ENCODE measurements around the gene LGALS7.
"Not testable (repeated sequence)": the region's sequence is repeated elsewhere in the genome, so short reads cannot be mapped to it uniquely, and the experiment has no call there.

LGALS7 gene

DNA sequence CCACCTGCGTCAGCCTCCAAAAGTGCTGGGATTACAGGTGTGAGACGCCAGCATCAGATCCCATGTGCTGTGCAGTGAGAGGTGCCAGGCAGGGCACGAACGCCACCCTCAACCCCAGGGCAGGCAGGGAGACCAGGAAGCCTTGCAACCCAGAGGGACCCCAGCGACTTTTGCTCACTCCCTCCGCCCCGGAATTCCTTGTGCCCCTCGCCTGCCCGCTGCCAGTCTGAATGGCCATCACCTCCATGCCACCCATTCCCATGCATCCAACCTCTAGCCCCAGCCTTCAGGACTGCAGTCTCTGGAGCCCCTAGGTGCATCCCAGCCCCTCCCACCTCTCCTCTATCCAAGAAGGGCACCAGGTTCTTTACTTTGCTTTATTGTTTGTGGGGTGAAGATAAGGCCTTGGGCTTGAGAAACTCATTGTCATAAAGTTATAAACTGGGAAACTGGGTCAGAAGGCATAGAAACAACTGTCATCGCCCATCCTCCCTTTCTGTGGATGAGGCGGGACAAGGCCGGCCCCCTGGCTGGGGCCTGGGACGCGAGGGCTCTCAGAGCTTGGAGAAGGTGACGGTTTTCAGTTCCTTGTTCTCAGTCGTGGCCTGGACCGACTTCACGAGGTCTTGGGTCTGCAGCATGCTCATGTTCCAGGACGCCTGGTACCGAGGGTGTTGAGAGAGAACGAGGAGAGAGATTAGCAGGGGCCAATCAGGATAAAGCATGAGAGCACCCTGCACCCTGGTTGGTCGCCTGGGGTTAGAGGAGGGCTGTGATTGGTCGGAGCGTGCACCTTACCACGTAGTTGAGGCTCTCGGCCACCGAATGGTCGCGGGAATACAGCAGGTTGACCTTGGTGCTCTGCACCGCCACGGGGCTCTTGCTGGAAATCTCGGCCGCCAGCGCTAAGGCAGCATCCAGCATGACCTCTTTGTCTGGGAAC, 42.0 kb upstream of the LGALS7 start:
- H3K4me1 Mint-ChIP-seq: peaks cover 22% of the 10 kb centered on the region
- DNase-seq: no peak
- TF ChIP-seq, protein P1, sequence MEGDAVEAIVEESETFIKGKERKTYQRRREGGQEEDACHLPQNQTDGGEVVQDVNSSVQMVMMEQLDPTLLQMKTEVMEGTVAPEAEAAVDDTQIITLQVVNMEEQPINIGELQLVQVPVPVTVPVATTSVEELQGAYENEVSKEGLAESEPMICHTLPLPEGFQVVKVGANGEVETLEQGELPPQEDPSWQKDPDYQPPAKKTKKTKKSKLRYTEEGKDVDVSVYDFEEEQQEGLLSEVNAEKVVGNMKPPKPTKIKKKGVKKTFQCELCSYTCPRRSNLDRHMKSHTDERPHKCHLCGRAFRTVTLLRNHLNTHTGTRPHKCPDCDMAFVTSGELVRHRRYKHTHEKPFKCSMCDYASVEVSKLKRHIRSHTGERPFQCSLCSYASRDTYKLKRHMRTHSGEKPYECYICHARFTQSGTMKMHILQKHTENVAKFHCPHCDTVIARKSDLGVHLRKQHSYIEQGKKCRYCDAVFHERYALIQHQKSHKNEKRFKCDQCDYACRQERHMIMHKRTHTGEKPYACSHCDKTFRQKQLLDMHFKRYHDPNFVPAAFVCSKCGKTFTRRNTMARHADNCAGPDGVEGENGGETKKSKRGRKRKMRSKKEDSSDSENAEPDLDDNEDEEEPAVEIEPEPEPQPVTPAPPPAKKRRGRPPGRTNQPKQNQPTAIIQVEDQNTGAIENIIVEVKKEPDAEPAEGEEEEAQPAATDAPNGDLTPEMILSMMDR (IDR thresholded peaks at IDR 0.05): no peak
- H3K9me3 Mint-ChIP-seq: no peaks in the 10 kb centered on the region
- H3K27me3 Mint-ChIP-seq (ENCODE audit: low read depth, poor library complexity): no peaks in the 10 kb centered on the region
- H3K36me3 Mint-ChIP-seq (ENCODE audit: low read depth): peaks cover 30% of the 10 kb centered on the region
- peak overlapping the region; percentile 51 for H3K27ac Mint-ChIP-seq
- no peak overlapping the region for H3K4me3 Mint-ChIP-seq

DNA sequence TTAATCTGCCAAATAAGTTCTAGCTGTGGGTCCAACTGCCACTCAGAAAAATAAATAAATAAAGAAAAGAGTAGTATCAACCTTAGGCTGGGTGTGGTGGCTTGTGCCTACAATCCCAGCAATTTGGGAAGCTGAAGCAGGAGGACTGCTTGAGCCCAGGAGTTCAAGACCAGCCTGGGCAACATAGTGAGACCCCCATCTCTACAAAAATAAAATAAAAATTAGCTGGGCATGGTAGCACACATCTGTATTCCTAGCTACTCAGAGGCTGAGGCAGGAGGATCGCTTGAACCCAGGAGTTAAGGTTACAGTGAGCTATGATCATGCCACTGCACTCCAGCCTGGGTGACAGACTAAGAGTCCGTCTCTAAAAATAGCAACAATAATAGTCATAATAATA, 40.6 kb upstream of the LGALS7 start:
- DNase-seq; H3K27me3 Mint-ChIP-seq (ENCODE audit: low read depth, poor library complexity); H3K4me3 Mint-ChIP-seq; H3K27ac Mint-ChIP-seq; H3K9me3 Mint-ChIP-seq: not testable (repeated sequence)
- Mint-ChIP-seq H3K4me1 (peaks cover 11% of the 10 kb centered on the region), H3K36me3 (ENCODE audit: low read depth) (peaks cover 21% of the 10 kb centered on the region)

DNA sequence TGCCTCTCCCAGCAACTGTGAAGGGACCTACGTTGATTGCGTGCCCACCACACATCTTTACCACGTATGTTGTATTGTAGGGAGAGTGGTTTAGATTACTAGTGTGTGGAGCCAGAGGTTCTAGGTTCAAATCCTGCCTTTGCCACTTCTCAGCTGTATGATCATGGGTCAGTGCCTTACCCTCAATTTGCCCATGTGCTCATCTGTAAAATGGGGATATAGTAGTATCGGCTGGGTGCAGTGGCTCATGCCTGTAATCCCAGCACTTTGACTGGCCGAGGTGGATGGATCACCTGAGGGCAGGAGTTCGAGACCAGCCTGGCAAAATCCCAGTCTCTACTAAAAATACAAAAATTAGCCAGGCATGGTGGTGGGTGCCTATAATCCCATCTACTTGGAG, 40.0 kb upstream of the LGALS7 start:
- H3K4me1 Mint-ChIP-seq: peaks cover 8% of the 10 kb centered on the region

DNA sequence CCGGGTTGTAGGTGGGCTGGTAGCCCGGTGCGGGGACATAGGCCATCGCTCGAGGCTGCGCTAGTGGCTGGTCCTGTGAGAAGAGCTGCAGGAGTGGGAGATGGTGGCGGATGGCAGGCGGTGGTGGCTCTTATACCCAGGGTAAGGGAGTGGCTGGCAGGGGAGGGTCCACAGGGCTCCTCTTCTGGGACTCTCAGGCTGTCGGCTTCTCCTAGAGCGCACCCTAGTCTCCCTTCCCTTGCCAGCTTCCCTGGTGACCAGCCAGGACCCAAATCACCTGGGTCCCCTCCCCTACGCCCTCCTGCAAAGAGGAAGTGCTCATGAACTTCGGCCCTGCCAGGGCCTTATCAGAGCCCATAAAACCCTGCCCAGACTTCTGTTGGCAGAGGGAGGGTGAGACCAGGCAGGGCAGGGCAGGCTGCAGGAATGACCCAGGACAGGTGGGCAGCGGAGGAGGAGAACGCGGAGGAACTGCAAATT, 39.6 kb upstream of the LGALS7 start, which contains the start of gene LGALS4:
LGALS4 (minus strand) TSS at position 105 of the 480 bp plus-strand sequence; CDS start at position 46, 59 bp downstream.
- Mint-ChIP-seq H3K4me3 (peak within 1 kb of the TSS; percentile 4), H3K4me1 (peaks cover 8% of the 10 kb centered on the region), H3K27me3 (ENCODE audit: low read depth, poor library complexity) (peaks cover 3% of the 10 kb centered on the region), H3K36me3 (ENCODE audit: low read depth) (peaks cover 21% of the 10 kb centered on the region), H3K9me3 (peaks cover 4% of the 10 kb centered on the region), H3K27ac (peak within 1 kb of the TSS; percentile 92)
- DNase-seq: no peak
- TF ChIP-seq, protein P1 (IDR thresholded peaks at IDR 0.05): no peak

More for the DNA sequence above, 40.0 kb upstream of the LGALS7 start:
- TF ChIP-seq, protein P1 (IDR thresholded peaks at IDR 0.05): no peak
- no peak for DNase-seq
- Mint-ChIP-seq H3K36me3 (ENCODE audit: low read depth) (peaks cover 21% of the 10 kb centered on the region), H3K4me3 (no peak overlapping the region), H3K27ac (no peak overlapping the region), H3K27me3 (ENCODE audit: low read depth, poor library complexity) (peaks cover 3% of the 10 kb centered on the region), H3K9me3 (peaks cover 4% of the 10 kb centered on the region)

DNA sequence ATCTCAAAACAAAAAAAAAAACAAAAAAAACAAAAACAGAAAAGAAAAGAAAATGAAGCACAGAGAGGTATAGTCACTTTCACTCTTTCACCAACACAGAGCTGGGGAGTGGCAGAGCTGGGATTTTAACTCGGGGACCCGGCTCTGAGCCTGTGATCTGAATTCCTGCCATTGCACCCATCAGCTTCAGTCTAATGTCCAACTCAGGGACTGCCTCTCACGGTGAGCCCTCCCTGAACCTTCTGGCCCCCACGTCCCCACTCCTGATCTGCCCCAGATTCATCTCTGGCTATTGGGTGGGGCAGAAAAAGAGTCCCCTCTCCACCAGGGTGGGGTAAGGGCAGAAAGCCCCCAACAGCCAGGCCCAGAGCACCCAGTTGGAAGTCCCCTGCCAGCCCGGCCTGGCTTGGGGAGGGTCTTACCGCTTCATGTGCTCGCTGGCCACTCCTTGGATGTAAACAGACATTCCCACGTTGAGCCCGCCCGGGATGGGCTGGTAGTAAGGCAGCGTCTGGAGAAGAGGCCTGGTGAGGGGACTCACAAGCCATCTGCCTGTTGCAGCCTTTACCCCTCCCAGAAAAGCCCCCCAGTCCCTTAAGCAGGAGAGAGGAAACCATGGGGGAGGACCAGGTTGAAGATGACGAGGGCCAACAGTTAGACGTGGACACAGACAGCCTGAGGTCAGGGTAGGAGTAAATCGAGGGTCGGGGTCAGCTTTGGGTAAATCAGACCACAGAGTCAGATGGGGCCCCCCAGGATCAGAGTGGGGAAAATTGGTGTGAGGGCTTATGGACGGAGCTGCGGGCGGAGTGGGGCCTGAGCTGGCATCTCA, 38.9 kb upstream of the LGALS7 start:
- Mint-ChIP-seq H3K9me3 (peaks cover 4% of the 10 kb centered on the region), H3K27me3 (ENCODE audit: low read depth, poor library complexity) (peaks cover 3% of the 10 kb centered on the region), H3K27ac (peak overlapping the region; percentile 92), H3K4me1 (peaks cover 15% of the 10 kb centered on the region), H3K36me3 (ENCODE audit: low read depth) (peaks cover 19% of the 10 kb centered on the region), H3K4me3 (peak overlapping the region; percentile 4)
- DNase-seq: no peak
- TF ChIP-seq, protein P1 (IDR thresholded peaks at IDR 0.05): no peak
